B cell (primary cell): ENCODE results near the gene THSD4. TPM values are rescaled to one million over a fixed set of nuclear protein-coding genes. Genes with fewer than 3 reads are reported as not detected.

Experiments
- ATAC-seq: fragments of 200-7000 bp; cut with Tn5 transposase; one replicate; pipeline ENCODE4 v1.10.0; 2021; ENCODE audit warnings: low read depth, mild to moderate bottlenecking, moderate number of reproducible peaks, moderate library complexity
- CTCF ChIA-PET: fragments of 350-600 bp; sonication (Branson Sonifier 250); formaldehyde crosslinking; loops from one replicate; lab custom pipeline; 2021; ENCODE audit warnings: antibody characterized with exemption, inconsistent platforms; lab: Charles Lee
- POLR2A ChIA-PET: fragments of 350-600 bp; sonication (Branson Sonifier 250); formaldehyde crosslinking; loops from one replicate; lab custom pipeline; 2021; ENCODE audit warnings: antibody characterized with exemption; lab: Charles Lee
- DNase-seq: peaks from one replicate; pipeline ENCODE4 v3.0.0; 2013
- H2AFZ ChIP-seq: 2 replicates; pipeline ENCODE4 v1.6.1; 2012; ENCODE audit warnings: mild to moderate bottlenecking, low read depth, low read length; ENCODE audit not compliant: insufficient read depth, poor library complexity, severe bottlenecking
- H3K27ac ChIP-seq, 2 donors: 1 replicate in 1 of 2; 2 replicates in 1 of 2; pipeline ENCODE4 v1.5.1; 2012 to 2013; ENCODE audit warnings: low read length in 2 of 2, mild to moderate bottlenecking in 2 of 2, moderate library complexity in 1 of 2
- H3K27me3 ChIP-seq, 4 experiments: fragments of 200-600 bp in 1 of 4; sonication (generic) in 1 of 4; replicated peaks in 1 of 4; 1 replicate in 2 of 4; 2 replicates in 2 of 4; pipeline versions ENCODE4 v1.6.1 to v1.7.0; 2013 to 2016; ENCODE audit warnings: low read length in 3 of 4, mild to moderate bottlenecking in 2 of 4, mixed read lengths in 1 of 4, moderate library complexity in 1 of 4; ENCODE audit not compliant: insufficient read depth in 4 of 4, control insufficient read depth in 3 of 4; ENCODE audit errors: control extremely low read depth in 1 of 4
- H3K36me3 ChIP-seq, 2 experiments: replicated peaks in 1 of 2; 1 replicate in 1 of 2; 2 replicates in 1 of 2; pipeline versions ENCODE4 v1.6.1 to v1.7.1; 2013; ENCODE audit warnings: low read length in 1 of 2; ENCODE audit not compliant: insufficient read depth in 2 of 2, control insufficient read depth in 1 of 2; ENCODE audit errors: control extremely low read depth in 1 of 2, extremely low read depth in 1 of 2
- H3K4me1 ChIP-seq, 2 donors: fragments of 200-600 bp in 1 of 2; sonication (generic) in 1 of 2; 1 replicate in 1 of 2; 2 replicates in 1 of 2; pipeline versions ENCODE4 v1.5.1 to v1.6.1; 2013 to 2017; ENCODE audit warnings: low read length in 2 of 2; ENCODE audit not compliant: control insufficient read depth in 2 of 2, insufficient read depth in 2 of 2
- H3K4me2 ChIP-seq: replicated peaks from 2 replicates; pipeline ENCODE3; 2012; ENCODE audit warnings: mild to moderate bottlenecking, low read depth, low read length; ENCODE audit not compliant: poor library complexity, severe bottlenecking
- H3K4me3 ChIP-seq, 5 experiments: fragments of 200-600 bp in 1 of 5; sonication (generic) in 1 of 5; 1 replicate in 3 of 5; 2 replicates in 2 of 5; pipeline versions ENCODE4 v1.5.1 to v1.7.0; 2011 to 2016; ENCODE audit warnings: low read length in 4 of 5, mild to moderate bottlenecking in 4 of 5, low read depth in 2 of 5, control low read depth in 1 of 5, moderate library complexity in 1 of 5; ENCODE audit not compliant: insufficient read depth in 1 of 5; ENCODE audit errors: control extremely low read depth in 1 of 5, extremely low read depth in 1 of 5
- H3K79me2 ChIP-seq: fragments of 200-600 bp; sonication (generic); one replicate; pipeline ENCODE4 v1.6.0; 2016; ENCODE audit warnings: low read length; ENCODE audit not compliant: control insufficient read depth, insufficient read depth
- H3K9ac ChIP-seq: fragments of 200-600 bp; sonication (generic); 2 replicates; pipeline ENCODE4 v1.6.1; 2017; ENCODE audit warnings: mild to moderate bottlenecking, low read length, moderate library complexity
- H3K9me3 ChIP-seq, 3 donors: one replicate each; pipeline versions ENCODE4 v1.6.1 to v1.7.1; 2013; ENCODE audit warnings: low read length in 2 of 3; ENCODE audit not compliant: control insufficient read depth in 2 of 3, insufficient read depth in 1 of 3; ENCODE audit errors: control extremely low read depth in 1 of 3
- H4K20me1 ChIP-seq: 2 replicates; pipeline ENCODE4 v1.6.0; 2012; ENCODE audit warnings: mild to moderate bottlenecking, low read length; ENCODE audit not compliant: insufficient read depth, control insufficient read depth, poor library complexity, severe bottlenecking
- H3K27ac Mint-ChIP-seq: one replicate; pipeline ENCODE4 v1.8.0; 2021; ENCODE audit warnings: mixed read lengths
- H3K27me3 Mint-ChIP-seq: one replicate; pipeline ENCODE4 v1.8.0; 2021; ENCODE audit warnings: mixed read lengths
- H3K4me1 Mint-ChIP-seq: one replicate; pipeline ENCODE4 v1.8.0; 2021; ENCODE audit warnings: mixed read lengths
- H3K4me3 Mint-ChIP-seq: one replicate; pipeline ENCODE4 v1.8.0; 2021; ENCODE audit warnings: mixed read lengths
- H3K9me3 Mint-ChIP-seq: one replicate; pipeline ENCODE4 v1.8.0; 2022; ENCODE audit warnings: mixed read lengths; ENCODE audit not compliant: insufficient read depth
- CTCF ChIP-seq: fragments of 200-600 bp; IDR thresholded peaks from one replicate; pipeline ENCODE4 v1.8.0; 2022; ENCODE audit warnings: antibody characterized with exemption, mild to moderate bottlenecking
- EZH2 ChIP-seq: IDR thresholded peaks from 2 replicates; pipeline ENCODE4 v1.6.1; 2012; ENCODE audit warnings: borderline replicate concordance, low read depth, mild to moderate bottlenecking, moderate library complexity, low read length; ENCODE audit not compliant: insufficient read depth, poor library complexity, severe bottlenecking
- WGBS: methylation state at CpG from one replicate; pipeline ENCODE4 v1.1.5; 2013; ENCODE audit warnings: missing lambda C conversion rate; ENCODE audit not compliant: insufficient coverage; 5-methylcytosine and 5-hydroxymethylcytosine counted together
- intact Hi-C: fragments of 100-400 bp; cut with micrococcal nuclease; formaldehyde crosslinking; loops from one replicate; pipeline ENCODE4 v1.10.0; 2022
- polyA plus RNA-seq: library from polyadenylated mRNA; depleted of rRNA; stranded (reverse); fragments of >200 nt; gene quantifications from 2 replicates; pipeline ENCODE4 v1.2.3, GENCODE V29; 2012
- total RNA-seq, 2 donors: library from RNA; stranded (reverse); fragments of 120-200 nt in 1 of 2; gene quantifications; 1 replicate in 1 of 2; 2 replicates in 1 of 2; pipeline versions ENCODE4 v1.2.3 to v1.2.4, GENCODE V29; 2013 to 2022

THSD4 gene
- total and polyA plus RNA-seq, 2 donors (not counting 1 experiment from before 2014, with no cell fraction given), result not detected

GRCh38 chr15:71275098-71275497, 159.8 kb downstream of the THSD4 start:
- Histone ChIP-seq H3K9me3 (peaks cover 0 to 2% (median 0%) of the 10 kb centered on the region in 3 donors), H3K27ac (no peak overlapping the region), H3K4me2 (no peak overlapping the region), H3K36me3 (no peaks in the 10 kb centered on the region), H3K9ac (no peak overlapping the region), H4K20me1 (no peaks in the 10 kb centered on the region), H2AFZ (no peak overlapping the region), H3K4me1 (no peaks in the 10 kb centered on the region), H3K79me2 (no peaks in the 10 kb centered on the region), H3K4me3 (no peak overlapping the region), H3K27me3 (no peaks in the 10 kb centered on the region)
- H3K4me1 Mint-ChIP-seq, result no peaks in the 10 kb centered on the region
- ATAC-seq (no peak), DNase-seq (no peak)
- no peak overlapping the region for H3K27ac Mint-ChIP-seq
- no peak overlapping the region for H3K4me3 Mint-ChIP-seq
- TF ChIP-seq CTCF (no peak), EZH2 (no peak)
- ChIA-PET CTCF (no interaction called here), POLR2A (no interaction called here)
- H3K9me3 Mint-ChIP-seq, result no peaks in the 10 kb centered on the region
- intact Hi-C loops, result no loop called here
- 100% methylated on average over 1 of the region's 3 CpGs for WGBS
- no peaks in the 10 kb centered on the region for H3K27me3 Mint-ChIP-seq

GRCh38 chr15:71275566-71276335, 160.5 kb downstream of the THSD4 start:
- ChIA-PET CTCF (no interaction called here), POLR2A (no interaction called here)
- no peaks in the 10 kb centered on the region for H3K27me3 ChIP-seq
- no peak overlapping the region for H2AFZ ChIP-seq
- H3K9me3 ChIP-seq, result no peaks in the 10 kb centered on the region
- no peaks in the 10 kb centered on the region for H4K20me1 ChIP-seq
- Mint-ChIP-seq H3K4me3 (no peak overlapping the region), H3K9me3 (no peaks in the 10 kb centered on the region), H3K4me1 (no peaks in the 10 kb centered on the region), H3K27me3 (no peaks in the 10 kb centered on the region), H3K27ac (no peak overlapping the region)
- WGBS, result 70% methylated on average over 2 of the region's 9 CpGs
- intact Hi-C loops, result no loop called here
- H3K4me2 ChIP-seq, result no peak overlapping the region
- no peak overlapping the region for H3K4me3 ChIP-seq
- no peak overlapping the region for H3K9ac ChIP-seq
- no peaks in the 10 kb centered on the region for H3K36me3 ChIP-seq
- no peak for TF ChIP-seq EZH2
- no peak for TF ChIP-seq CTCF
- no peaks in the 10 kb centered on the region for H3K79me2 ChIP-seq
- no peak overlapping the region for H3K27ac ChIP-seq
- ATAC-seq (no peak), DNase-seq (no peak)
- no peaks in the 10 kb centered on the region for H3K4me1 ChIP-seq
